ENCODE data around the gene HNRNPA1. TPM values are rescaled to one million over a fixed set of nuclear protein-coding genes. Genes with fewer than 3 reads are reported as not detected.

HNRNPA1 gene
- total RNA-seq, 1 donor from 2014 or later = 428 TPM

GRCh38 chr12:54265364-54265812 is 15.1 kb upstream of the HNRNPA1 start:
- no peaks in the 10 kb centered on the region for H3K27me3 ChIP-seq (ENCODE audit: control insufficient read depth, insufficient read depth, low read length)
- no peaks in the 10 kb centered on the region for H3K36me3 ChIP-seq (ENCODE audit: control insufficient read depth, insufficient read depth, low read length)
- DNase-seq (ENCODE audit: low read depth) (no peak), FAIRE-seq (no peak)
- H3K4me3 ChIP-seq (ENCODE audit: low read depth, low read length) = no peak overlapping the region
- no peak for TF ChIP-seq CTCF (IDR thresholded peaks at IDR 0.05; ENCODE audit: insufficient read depth, low read length, severe bottlenecking)

- no peak for FAIRE-seq
- no peak for DNase-seq (ENCODE audit: low read depth)
- Histone ChIP-seq H3K36me3 (ENCODE audit: control insufficient read depth, insufficient read depth, low read length) (no peaks in the 10 kb centered on the region), H3K27me3 (ENCODE audit: control insufficient read depth, insufficient read depth, low read length) (no peaks in the 10 kb centered on the region), H3K4me3 (ENCODE audit: low read depth, low read length) (no peak overlapping the region)
- no peak for TF ChIP-seq CTCF (IDR thresholded peaks at IDR 0.05; ENCODE audit: insufficient read depth, low read length, severe bottlenecking)
Observed at GRCh38 chr12:54266852-54267251, 13.7 kb upstream of the HNRNPA1 start.

GRCh38 chr12:54270345-54270744 is 10.2 kb upstream of the HNRNPA1 start:
- Histone ChIP-seq H3K4me3 (ENCODE audit: low read depth, low read length) (no peak overlapping the region), H3K27me3 (ENCODE audit: control insufficient read depth, insufficient read depth, low read length) (no peaks in the 10 kb centered on the region), H3K36me3 (ENCODE audit: control insufficient read depth, insufficient read depth, low read length) (peaks cover 1% of the 10 kb centered on the region)
- TF ChIP-seq CTCF (IDR thresholded peaks at IDR 0.05; ENCODE audit: insufficient read depth, low read length, severe bottlenecking) = no peak
- FAIRE-seq (no peak), DNase-seq (ENCODE audit: low read depth) (no peak)

GRCh38 chr12:54272214-54272613 is 8.3 kb upstream of the HNRNPA1 start:
- Histone ChIP-seq H3K36me3 (ENCODE audit: control insufficient read depth, insufficient read depth, low read length) (peaks cover 1% of the 10 kb centered on the region), H3K27me3 (ENCODE audit: control insufficient read depth, insufficient read depth, low read length) (no peaks in the 10 kb centered on the region), H3K4me3 (ENCODE audit: low read depth, low read length) (no peak overlapping the region)
- DNase-seq (ENCODE audit: low read depth) (no peak), FAIRE-seq (no peak)
- TF ChIP-seq CTCF (IDR thresholded peaks at IDR 0.05; ENCODE audit: insufficient read depth, low read length, severe bottlenecking) = no peak

GRCh38 chr12:54273981-54274380 is 6.5 kb upstream of the HNRNPA1 start:
- Histone ChIP-seq H3K4me3 (ENCODE audit: low read depth, low read length) (no peak overlapping the region), H3K36me3 (ENCODE audit: control insufficient read depth, insufficient read depth, low read length) (peaks cover 1% of the 10 kb centered on the region), H3K27me3 (ENCODE audit: control insufficient read depth, insufficient read depth, low read length) (no peaks in the 10 kb centered on the region)
- FAIRE-seq (no peak), DNase-seq (ENCODE audit: low read depth) (no peak)
- TF ChIP-seq CTCF (IDR thresholded peaks at IDR 0.05; ENCODE audit: insufficient read depth, low read length, severe bottlenecking) = no peak

- no peak for DNase-seq (ENCODE audit: low read depth)
- TF ChIP-seq CTCF (IDR thresholded peaks at IDR 0.05; ENCODE audit: insufficient read depth, low read length, severe bottlenecking) = no peak
- Histone ChIP-seq H3K4me3 (ENCODE audit: low read depth, low read length) (no peak overlapping the region), H3K27me3 (ENCODE audit: control insufficient read depth, insufficient read depth, low read length) (no peaks in the 10 kb centered on the region), H3K36me3 (ENCODE audit: control insufficient read depth, insufficient read depth, low read length) (peaks cover 4% of the 10 kb centered on the region)
- FAIRE-seq = no peak
Observed at GRCh38 chr12:54276368-54276767, 4.2 kb upstream of the HNRNPA1 start.

Measured in bronchial epithelial cell (primary cell).